ENCODE results near the gene PCDHGA10.
A peak's percentile ranks its signal among the peaks of the same experiment; 100 is the strongest.
"Not testable (repeated sequence)": the region's sequence is repeated elsewhere in the genome, so short reads cannot be mapped to it uniquely, and the experiment has no call there.

Gene PCDHGA10

DNA sequence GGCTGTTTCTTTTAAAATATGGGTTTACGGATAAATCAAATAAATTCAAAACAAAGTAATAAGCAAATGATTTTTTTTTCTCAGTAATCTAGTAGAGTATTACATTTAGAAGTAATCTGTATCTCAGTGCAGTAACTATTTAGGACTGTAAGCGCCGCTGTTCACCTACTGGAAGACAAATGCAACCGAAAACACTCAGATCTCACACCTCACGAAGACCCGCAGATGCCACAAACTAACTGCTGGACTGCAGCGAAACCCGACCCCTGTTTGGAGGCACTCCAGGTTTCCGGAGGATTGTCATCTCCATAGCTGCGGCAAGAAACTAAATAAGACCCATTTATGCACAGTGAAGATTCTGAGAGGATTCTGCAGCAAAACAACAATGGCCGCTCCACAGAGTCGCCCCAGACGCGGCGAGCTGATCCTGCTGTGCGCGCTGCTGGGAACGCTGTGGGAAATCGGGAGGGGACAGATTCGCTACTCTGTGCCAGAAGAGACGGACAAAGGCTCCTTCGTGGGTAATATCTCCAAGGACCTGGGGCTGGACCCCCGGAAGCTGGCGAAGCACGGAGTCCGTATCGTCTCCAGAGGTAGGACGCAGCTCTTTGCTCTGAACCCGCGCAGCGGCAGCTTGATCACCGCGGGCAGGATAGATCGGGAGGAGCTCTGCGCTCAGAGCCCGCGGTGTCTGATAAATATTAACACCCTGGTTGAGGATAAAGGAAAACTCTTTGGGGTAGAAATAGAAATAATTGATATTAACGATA lies 20.2 kb upstream of the PCDHGA10 start, which contains the start of gene PCDHGA8:
Gene PCDHGA8 (plus strand): TSS at position 205 of the 770 bp plus-strand sequence. CDS start 181 bp downstream, at position 386.
- DNase-seq (ENCODE audit: low spot score) = no peak

DNA sequence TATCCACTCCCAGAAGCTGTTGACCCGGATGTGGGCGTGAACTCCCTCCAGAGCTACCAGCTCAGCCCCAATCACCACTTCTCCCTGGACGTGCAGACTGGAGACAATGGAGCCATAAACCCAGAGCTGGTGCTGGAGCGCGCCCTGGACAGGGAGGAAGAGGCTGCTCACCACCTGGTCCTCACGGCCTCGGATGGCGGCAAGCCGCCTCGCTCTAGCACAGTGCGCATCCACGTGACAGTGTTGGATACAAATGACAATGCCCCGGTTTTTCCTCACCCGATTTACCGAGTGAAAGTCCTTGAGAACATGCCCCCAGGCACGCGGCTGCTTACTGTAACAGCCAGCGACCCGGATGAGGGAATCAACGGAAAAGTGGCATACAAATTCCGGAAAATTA lies 19.5 kb upstream of the PCDHGA10 start:
- DNase-seq (ENCODE audit: low spot score) = no peak

DNA sequence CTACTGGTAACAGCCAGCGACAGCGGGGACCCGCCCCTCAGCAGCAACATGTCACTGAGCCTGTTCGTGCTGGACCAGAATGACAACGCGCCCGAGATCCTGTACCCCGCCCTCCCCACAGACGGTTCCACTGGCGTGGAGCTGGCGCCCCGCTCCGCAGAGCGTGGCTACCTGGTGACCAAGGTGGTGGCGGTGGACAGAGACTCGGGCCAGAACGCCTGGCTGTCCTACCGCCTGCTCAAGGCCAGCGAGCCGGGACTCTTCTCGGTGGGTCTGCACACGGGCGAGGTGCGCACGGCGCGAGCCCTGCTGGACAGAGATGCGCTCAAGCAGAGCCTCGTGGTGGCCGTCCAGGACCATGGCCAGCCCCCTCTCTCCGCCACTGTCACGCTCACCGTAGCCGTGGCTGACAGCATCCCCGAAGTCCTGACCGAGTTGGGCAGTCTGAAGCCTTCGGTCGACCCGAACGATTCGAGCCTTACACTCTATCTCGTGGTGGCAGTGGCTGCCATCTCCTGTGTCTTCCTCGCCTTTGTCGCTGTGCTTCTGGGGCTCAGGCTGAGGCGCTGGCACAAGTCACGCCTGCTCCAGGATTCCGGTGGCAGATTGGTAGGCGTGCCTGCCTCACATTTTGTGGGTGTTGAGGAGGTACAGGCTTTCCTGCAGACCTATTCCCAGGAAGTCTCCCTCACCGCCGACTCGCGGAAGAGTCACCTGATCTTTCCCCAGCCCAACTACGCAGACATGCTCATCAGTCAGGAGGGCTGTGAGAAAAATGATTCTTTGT lies 18.2 kb upstream of the PCDHGA10 start:
- DNase-seq (ENCODE audit: low spot score) = not testable (repeated sequence)

DNA sequence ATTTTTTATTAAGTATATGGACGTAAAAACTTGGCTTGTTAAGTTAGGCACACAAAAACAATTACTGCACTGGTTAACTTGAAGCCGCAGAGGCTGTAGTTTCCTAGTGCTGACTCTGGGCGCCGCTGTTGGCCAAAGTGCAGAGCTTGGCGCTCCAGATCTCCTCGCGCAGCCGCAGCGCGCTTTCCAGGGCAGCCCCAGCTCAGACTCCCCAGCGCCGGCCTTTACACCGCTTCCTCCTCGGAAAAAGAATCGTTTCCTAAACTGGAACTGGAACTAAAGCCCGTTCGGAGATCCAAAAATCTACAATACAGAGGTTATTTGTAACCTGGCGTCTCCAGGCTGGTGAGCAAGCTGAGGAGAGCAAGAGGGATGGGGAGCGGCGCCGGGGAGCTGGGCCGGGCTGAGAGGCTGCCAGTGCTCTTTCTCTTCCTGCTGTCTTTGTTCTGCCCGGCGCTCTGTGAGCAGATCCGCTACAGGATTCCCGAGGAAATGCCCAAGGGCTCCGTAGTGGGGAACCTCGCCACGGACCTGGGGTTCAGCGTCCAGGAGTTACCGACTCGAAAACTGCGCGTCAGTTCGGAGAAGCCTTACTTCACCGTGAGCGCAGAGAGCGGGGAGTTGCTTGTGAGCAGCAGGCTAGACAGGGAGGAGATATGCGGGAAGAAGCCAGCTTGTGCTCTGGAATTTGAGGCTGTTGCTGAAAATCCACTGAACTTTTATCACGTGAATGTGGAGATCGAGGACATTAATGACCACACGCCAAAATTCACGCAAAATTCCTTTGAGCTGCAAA lies 14.8 kb upstream of the PCDHGA10 start, which contains the start of gene PCDHGB5:
Gene PCDHGB5 (plus strand): TSS at position 192 of the 796 bp plus-strand sequence. CDS start 181 bp downstream, at position 373.
- DNase-seq (ENCODE audit: low spot score) = peak; percentile 66

DNA sequence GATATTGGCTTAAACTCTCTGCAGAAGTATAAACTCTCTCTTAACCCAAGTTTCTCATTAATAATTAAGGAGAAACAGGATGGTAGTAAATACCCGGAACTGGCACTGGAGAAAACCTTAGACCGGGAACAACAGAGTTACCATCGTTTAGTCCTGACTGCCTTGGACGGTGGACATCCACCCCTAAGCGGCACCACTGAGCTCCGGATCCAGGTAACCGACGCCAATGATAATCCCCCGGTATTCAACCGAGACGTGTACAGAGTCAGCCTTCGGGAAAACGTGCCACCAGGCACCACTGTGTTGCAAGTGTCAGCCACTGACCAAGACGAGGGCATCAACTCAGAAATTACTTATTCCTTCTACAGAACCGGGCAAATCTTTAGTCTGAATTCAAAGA lies 14.2 kb upstream of the PCDHGA10 start:
- no peak for DNase-seq (ENCODE audit: low spot score)

DNA sequence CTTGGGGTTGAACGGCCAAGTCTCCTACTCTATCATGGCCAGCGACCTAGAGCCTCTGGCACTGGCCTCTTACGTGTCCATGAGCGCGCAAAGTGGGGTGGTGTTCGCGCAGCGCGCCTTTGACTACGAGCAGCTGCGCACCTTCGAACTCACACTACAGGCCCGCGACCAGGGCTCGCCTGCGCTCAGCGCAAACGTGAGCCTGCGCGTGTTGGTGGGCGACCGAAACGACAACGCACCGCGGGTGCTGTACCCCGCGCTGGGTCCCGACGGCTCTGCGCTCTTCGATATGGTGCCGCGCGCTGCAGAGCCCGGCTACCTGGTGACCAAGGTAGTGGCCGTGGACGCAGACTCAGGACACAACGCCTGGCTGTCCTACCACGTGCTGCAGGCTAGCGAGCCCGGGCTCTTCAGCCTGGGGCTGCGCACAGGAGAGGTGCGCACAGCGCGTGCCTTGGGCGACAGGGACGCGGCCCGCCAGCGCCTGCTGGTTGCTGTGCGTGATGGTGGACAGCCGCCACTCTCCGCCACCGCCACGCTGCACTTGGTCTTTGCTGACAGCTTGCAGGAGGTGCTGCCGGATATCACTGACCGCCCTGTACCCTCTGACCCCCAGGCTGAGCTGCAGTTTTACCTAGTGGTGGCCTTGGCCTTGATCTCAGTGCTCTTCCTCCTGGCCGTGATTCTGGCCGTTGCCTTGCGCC lies 13.1 kb upstream of the PCDHGA10 start:
- DNase-seq (ENCODE audit: low spot score) = no peak

DNA sequence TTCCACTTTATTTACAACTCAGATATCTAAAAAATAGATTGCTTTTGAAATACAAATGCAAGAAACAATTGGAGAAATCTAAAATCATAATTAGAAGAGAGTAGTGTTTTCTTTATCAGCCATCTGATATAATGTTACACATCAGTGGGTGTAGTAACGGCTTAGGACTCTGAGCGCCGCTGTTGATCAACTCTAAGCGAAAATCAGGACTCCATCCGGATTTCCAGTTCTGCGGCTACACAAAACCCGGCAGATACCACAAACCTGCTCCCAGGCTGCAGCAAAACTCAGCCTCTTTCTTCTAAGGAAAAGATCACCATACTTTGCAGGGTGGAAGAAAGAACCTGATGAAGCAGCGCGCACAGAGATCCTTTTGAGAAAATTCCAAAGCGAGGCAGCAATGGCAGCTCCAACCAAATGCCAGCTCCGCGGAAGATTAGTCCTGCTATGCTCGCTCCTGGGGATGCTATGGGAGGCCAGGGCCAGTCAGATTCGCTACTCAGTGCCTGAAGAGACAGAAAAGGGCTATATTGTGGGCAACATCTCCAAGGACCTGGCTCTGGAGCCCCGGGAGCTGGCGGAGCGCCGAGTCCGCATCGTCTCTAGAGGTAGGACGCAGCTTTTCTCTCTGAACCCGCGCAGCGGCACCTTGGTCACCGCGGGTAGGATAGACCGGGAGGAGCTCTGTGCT lies 10.1 kb upstream of the PCDHGA10 start, which contains the start of gene PCDHGA9:
Gene PCDHGA9 (plus strand): TSS at position 226 of the 691 bp plus-strand sequence. CDS start 175 bp downstream, at position 401.
- peak; percentile 70 for DNase-seq (ENCODE audit: low spot score)

DNA sequence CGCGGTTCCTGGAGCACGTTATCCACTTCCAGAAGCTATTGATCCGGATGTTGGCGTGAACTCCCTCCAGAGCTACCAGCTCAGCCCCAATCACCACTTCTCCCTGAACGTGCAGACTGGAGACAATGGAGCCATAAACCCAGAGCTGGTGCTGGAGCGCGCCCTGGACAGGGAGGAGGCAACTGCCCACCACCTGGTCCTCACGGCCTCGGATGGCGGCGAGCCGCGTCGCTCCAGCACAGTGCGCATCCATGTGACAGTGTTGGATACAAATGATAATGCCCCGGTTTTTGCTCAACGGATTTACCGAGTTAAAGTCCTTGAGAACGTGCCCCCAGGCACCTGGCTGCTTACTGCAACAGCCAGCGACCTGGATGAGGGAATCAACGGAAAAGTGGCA lies 9.4 kb upstream of the PCDHGA10 start:
- no peak for DNase-seq (ENCODE audit: low spot score)

DNA sequence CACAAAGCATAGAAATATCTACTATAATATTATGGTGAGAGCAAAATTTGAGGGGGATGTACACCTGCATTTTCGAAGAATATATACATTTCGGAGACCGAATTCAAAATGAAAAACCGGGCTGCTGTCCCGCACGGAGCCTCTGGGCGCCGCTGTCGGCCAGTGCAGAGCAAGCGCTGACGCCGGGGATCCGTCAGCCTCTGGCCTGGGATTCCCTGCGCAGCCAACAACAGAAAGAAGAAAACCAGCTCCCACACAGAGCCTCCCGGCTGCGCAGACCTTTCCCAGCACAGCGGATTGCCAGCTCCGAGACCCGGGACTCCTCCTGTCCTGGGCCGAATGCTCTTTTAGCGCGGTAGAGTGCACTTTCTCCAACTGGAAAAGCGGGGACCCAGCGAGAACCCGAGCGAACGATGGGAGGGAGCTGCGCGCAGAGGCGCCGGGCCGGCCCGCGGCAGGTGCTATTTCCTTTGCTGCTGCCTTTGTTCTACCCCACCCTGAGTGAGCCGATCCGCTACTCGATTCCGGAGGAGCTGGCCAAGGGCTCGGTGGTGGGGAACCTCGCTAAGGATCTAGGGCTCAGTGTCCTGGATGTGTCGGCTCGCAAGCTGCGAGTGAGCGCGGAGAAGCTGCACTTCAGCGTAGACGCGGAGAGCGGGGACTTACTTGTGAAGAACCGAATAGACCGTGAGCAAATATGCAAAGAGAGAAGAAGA lies 4.8 kb upstream of the PCDHGA10 start, which contains the start of gene PCDHGB6:
Gene PCDHGB6 (plus strand): TSS at position 232 of the 716 bp plus-strand sequence. CDS start 182 bp downstream, at position 414.
- DNase-seq (ENCODE audit: low spot score) = not testable (repeated sequence)

DNA sequence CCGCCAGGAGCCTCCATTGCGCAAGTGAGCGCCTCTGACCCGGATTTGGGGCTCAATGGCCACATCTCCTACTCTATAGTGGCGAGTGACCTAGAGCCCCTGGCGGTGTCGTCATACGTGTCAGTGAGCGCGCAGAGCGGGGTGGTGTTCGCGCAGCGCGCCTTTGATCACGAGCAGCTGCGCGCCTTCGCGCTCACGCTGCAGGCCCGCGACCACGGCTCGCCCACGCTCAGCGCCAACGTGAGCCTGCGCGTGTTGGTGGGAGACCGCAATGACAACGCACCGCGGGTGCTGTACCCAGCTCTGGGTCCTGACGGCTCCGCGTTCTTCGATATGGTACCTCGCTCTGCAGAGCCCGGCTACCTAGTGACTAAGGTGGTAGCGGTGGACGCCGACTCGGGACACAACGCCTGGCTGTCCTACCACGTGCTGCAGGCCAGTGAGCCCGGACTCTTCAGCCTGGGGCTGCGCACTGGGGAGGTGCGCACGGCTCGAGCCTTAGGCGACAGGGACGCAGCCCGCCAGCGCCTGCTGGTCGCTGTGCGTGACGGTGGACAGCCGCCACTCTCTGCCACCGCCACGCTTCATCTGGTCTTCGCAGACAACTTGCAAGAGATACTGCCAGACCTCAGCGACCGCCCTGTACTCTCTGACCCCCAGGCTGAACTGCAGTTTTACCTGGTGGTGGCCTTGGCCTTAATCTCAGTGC lies 3.0 kb upstream of the PCDHGA10 start:
- no peak for DNase-seq (ENCODE audit: low spot score)

DNA sequence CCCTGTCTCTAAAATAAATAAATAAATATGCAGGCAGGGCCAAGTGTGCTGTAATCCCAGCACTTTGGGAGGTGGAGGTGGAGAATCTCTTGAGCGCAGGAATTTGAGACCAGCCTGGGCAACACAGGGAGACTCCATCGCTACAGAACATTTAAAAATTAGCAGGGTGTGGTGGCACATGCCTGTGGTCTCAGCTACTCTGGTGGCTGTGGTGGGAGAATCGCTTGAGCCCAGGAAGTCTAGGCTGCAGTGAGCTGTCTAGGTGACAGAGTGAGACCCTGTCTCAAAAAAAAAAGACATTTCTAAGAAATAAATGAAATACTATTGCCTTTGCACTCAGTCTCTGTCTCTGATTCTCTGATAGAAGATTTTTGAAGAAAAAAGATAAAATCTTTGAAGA lies 1.2 kb upstream of the PCDHGA10 start:
- no peak for DNase-seq (ENCODE audit: low spot score)

DNA sequence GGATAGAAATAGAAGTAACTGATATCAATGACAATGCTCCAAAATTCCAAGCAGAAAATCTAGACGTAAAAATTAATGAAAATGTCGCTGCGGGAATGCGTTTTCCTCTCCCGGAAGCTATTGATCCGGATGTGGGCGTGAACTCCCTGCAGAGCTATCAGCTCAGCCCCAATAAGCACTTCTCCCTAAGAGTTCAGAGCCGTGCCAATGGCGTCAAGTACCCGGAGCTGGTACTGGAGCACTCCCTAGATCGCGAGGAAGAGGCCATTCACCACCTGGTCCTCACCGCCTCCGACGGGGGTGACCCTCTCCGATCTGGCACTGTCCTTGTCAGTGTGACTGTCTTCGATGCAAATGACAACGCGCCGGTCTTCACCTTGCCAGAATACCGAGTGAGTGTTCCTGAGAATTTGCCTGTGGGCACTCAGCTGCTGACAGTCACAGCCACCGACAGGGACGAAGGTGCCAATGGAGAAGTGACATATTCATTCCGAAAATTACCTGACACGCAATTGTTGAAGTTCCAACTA lies 818 bp downstream of the PCDHGA10 start:
- DNase-seq (ENCODE audit: low spot score) = no peak

DNA sequence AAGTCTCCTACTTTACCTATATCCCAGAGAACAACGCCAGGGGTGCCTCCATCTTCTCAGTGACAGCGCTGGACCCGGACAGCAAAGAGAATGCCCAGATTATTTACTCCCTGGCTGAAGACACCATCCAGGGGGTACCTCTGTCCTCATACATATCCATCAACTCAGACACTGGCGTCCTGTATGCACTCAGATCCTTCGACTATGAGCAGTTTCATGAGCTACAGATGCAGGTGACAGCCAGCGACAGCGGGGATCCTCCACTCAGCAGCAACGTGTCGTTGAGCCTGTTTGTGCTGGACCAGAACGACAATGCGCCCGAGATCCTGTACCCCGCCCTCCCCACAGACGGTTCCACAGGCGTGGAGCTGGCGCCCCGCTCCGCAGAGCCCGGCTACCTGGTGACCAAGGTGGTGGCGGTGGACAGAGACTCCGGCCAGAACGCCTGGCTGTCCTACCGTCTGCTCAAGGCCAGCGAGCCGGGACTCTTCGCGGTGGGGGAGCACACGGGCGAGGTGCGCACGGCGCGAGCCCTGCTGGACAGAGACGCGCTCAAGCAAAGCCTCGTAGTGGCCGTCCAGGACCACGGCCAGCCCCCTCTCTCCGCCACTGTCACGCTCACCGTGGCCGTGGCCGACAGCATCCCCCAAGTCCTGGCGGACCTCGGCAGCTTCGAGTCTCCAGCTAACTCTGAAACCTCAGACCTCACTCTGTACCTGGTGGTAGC lies 1.9 kb downstream of the PCDHGA10 start:
- DNase-seq (ENCODE audit: low spot score) = not testable (repeated sequence)

DNA sequence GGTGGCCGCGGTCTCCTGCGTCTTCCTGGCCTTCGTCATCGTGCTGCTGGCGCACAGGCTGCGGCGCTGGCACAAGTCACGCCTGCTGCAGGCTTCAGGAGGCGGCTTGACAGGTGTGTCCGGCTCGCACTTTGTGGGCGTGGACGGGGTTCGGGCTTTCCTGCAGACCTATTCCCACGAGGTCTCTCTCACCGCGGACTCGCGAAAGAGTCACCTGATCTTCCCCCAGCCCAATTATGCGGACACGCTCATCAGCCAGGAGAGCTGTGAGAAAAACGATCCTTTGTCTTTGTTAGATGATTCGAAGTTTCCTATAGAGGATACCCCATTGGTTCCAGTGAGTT lies 2.5 kb downstream of the PCDHGA10 start:
- not testable (repeated sequence) for DNase-seq (ENCODE audit: low spot score)

DNA sequence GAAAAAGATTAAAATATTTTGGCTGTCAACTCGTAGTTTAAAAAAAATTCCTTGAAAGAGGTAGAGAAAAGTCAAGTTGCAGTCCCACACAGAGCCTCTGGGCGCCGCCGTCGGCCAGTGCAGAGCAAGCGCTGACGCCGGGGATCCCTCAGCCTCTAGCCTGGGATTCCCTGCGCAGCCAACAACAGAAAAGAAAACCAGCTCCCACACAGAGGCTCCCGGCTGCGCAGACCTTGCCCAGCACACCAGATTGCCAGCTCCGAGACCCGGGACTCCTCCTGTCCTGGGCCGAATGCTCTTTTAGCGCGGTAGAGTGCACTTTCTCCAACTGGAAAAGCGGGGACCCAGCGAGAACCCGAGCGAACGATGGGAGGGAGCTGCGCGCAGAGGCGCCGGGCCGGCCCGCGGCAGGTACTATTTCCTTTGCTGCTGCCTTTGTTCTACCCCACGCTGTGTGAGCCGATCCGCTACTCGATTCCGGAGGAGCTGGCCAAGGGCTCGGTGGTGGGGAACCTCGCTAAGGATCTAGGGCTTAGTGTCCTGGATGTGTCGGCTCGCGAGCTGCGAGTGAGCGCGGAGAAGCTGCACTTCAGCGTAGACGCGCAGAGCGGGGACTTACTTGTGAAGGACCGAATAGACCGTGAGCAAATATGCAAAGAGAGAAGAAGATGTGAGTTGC lies 4.8 kb downstream of the PCDHGA10 start, which contains the start of gene PCDHGB7:
Gene PCDHGB7 (plus strand): TSS at position 184 of the 679 bp plus-strand sequence. CDS start 183 bp downstream, at position 367.
- DNase-seq (ENCODE audit: low spot score) = peak; percentile 78

DNA sequence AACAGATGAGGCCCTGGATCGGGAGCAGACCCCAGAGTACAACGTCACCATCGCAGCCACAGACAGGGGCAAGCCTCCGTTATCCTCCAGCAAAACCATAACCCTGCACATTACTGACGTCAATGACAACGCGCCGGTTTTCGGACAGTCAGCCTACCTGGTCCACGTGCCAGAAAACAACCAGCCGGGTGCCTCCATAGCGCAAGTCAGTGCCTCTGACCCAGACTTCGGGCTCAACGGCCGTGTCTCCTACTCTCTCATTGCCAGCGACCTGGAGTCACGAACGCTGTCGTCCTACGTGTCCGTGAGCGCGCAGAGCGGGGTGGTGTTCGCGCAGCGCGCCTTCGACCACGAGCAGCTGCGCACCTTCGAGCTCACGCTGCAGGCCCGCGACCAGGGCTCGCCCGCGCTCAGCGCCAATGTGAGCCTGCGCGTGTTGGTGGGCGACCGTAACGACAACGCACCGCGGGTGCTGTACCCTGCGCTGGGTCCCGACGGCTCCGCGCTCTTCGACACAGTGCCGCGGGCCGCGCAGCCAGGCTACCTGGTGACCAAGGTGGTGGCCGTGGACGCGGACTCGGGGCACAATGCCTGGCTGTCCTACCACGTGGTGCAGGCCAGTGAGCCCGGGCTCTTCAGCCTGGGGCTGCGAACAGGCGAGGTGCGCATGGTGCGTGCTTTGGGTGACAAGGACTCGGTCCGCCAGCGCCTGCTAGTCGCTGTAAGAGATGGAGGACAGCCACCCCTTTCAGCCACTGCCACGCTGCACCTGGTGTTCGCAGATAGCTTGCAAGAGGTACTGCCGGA lies 6.5 kb downstream of the PCDHGA10 start:
- no peak for DNase-seq (ENCODE audit: low spot score)
